ENCODE data around the gene CD34. TPM values are rescaled to one million over a fixed set of nuclear protein-coding genes. Genes with fewer than 3 reads are reported as not detected.

CD34 gene
- total RNA-seq, 1 donor from 2014 or later, result 1.1 TPM

- ATAC-seq, result no peak
- DNase-seq (ENCODE audit: low spot score), result no peak
These were observed 73.3 kb downstream of the CD34 start for GRCh38 chr1:207837673-207838072.

GRCh38 chr1:207836591-207837347, 74.2 kb downstream of the CD34 start:
- ATAC-seq, result no peak
- DNase-seq (ENCODE audit: low spot score), result no peak

GRCh38 chr1:207835958-207836357, 75.0 kb downstream of the CD34 start:
- DNase-seq (ENCODE audit: low spot score) (no peak), ATAC-seq (no peak)

GRCh38 chr1:207833956-207834660, 76.8 kb downstream of the CD34 start:
- ATAC-seq (no peak), DNase-seq (ENCODE audit: low spot score) (no peak)

GRCh38 chr1:207833381-207833780, 77.5 kb downstream of the CD34 start:
- no peak for ATAC-seq

GRCh38 chr1:207832796-207833195, 78.1 kb downstream of the CD34 start:
- ATAC-seq (no peak), DNase-seq (ENCODE audit: low spot score) (no peak)

More at GRCh38 chr1:207833381-207833780, 77.5 kb downstream of the CD34 start:
- no peak for DNase-seq (ENCODE audit: low spot score)

- ATAC-seq, result no peak
- DNase-seq (ENCODE audit: low spot score), result no peak
These were observed 79.2 kb downstream of the CD34 start for GRCh38 chr1:207831517-207832327.

Other genes starting within 250 kb of the CD34 start
- gene CD46, start 159.1 kb downstream of the CD34 start, total RNA-seq, result 96.2 TPM

Data from left lobe of liver (tissue), 2 donors.